GM12878 (cell line): ENCODE data around the gene SCCPDH. TPM values are rescaled to one million over a fixed set of nuclear protein-coding genes. Genes with fewer than 3 reads are reported as not detected.

Source experiments
- ATAC-seq: fragments of 200-7000 bp; cut with Tn5 transposase; 3 replicates; pipeline ENCODE4 v1.9.1; 2020; ENCODE audit warnings: mild to moderate bottlenecking, moderate library complexity
- BruUV-seq: library from RNA; stranded (reverse); fragments of 400-500 nt; replicated peaks from 2 replicates; lab custom pipeline; 2021; lab: Mats Ljungman, UMichigan
- CTCF ChIA-PET: fragments of 300-600 bp; sonication (Branson Sonifier 250); formaldehyde crosslinking; extraction: SDS; loops from one replicate; lab custom pipeline; 2021; ENCODE audit warnings: inconsistent platforms; lab: Yijun Ruan, JAX
- POLR2A ChIA-PET: fragments of 350-600 bp; formaldehyde crosslinking; extraction: SDS; loops from one replicate; lab custom pipeline; 2021; ENCODE audit warnings: inconsistent platforms; lab: Charles Lee
- RAD21 ChIA-PET: fragments of 300-600 bp; sonication (Branson Sonifier 250); formaldehyde crosslinking; loops from one replicate; lab custom pipeline; 2023; ENCODE audit warnings: antibody characterized with exemption; ENCODE audit not compliant: unreplicated experiment; lab: Charles Lee
- SMC1A ChIA-PET: fragments of 300-600 bp; sonication (Branson Sonifier 250); formaldehyde crosslinking; loops from one replicate; lab custom pipeline; 2023; ENCODE audit not compliant: unreplicated experiment, uncharacterized antibody; lab: Charles Lee
- DNase-seq: peaks from one replicate; pipeline ENCODE4 v3.0.0-alpha.2; 2011; ENCODE audit warnings: low read depth, low spot score
- FAIRE-seq: peaks from 3 replicates; lab custom pipeline; 2011; peaks lifted over from hg19 to GRCh38; lab: Jason Lieb, UNC
- H2AFZ ChIP-seq: 2 replicates; pipeline ENCODE4 v1.6.0; 2011; ENCODE audit warnings: low read depth, low read length, control low read depth; ENCODE audit not compliant: control insufficient read depth
- H3K27ac ChIP-seq: 2 replicates; pipeline ENCODE4 v1.5.1; 2011; ENCODE audit warnings: control low read depth; ENCODE audit not compliant: control insufficient read depth, insufficient read depth
- H3K27me3 ChIP-seq, 2 experiments: replicated peaks in 1 of 2; 2 replicates each; pipeline versions ENCODE4 v1.6.0 to v1.6.1; 2011; ENCODE audit warnings: low read length in 1 of 2; ENCODE audit not compliant: control insufficient read depth in 2 of 2, insufficient read depth in 2 of 2
- H3K36me3 ChIP-seq, 2 experiments: 2 replicates each; pipeline ENCODE4 v1.5.1; 2011; ENCODE audit warnings: low read length in 1 of 2; ENCODE audit not compliant: control insufficient read depth in 2 of 2, insufficient read depth in 2 of 2
- H3K4me1 ChIP-seq: 2 replicates; pipeline ENCODE4 v1.6.1; 2011; ENCODE audit warnings: mild to moderate bottlenecking, low read length, moderate library complexity, mixed read lengths; ENCODE audit not compliant: control insufficient read depth, insufficient read depth
- H3K4me2 ChIP-seq: 2 replicates; pipeline ENCODE4 v1.6.0; 2011; ENCODE audit warnings: control low read depth; ENCODE audit not compliant: control insufficient read depth, insufficient read depth
- H3K4me3 ChIP-seq: fragments of 200-600 bp; sonication (generic); 2 replicates; pipeline ENCODE4 v1.5.1; 2016
- H3K79me2 ChIP-seq: 2 replicates; pipeline ENCODE4 v1.6.0; 2011; ENCODE audit warnings: low read length; ENCODE audit not compliant: control insufficient read depth, insufficient read depth
- H3K9ac ChIP-seq: 2 replicates; pipeline ENCODE4 v1.8.0; 2011; ENCODE audit warnings: low read length, control low read depth, mixed read lengths; ENCODE audit not compliant: control insufficient read depth, insufficient read depth
- H3K9me3 ChIP-seq: replicated peaks from 3 replicates; pipeline ENCODE4 v1.5.1; 2011; ENCODE audit warnings: mild to moderate bottlenecking, low read length; ENCODE audit not compliant: control insufficient read depth, insufficient read depth
- H4K20me1 ChIP-seq: 2 replicates; pipeline ENCODE4 v1.6.0; 2011; ENCODE audit not compliant: control insufficient read depth, insufficient read depth
- BACH1 ChIP-seq: fragments of 450-650 bp; IDR thresholded peaks from 2 replicates; pipeline ENCODE4 v1.6.1; 2017; ENCODE audit warnings: mild to moderate bottlenecking, borderline replicate concordance
- CBX5 ChIP-seq: sonication (generic); IDR thresholded peaks from 2 replicates; pipeline ENCODE4 v1.6.1; 2016; ENCODE audit warnings: low read depth, moderate library complexity, mild to moderate bottlenecking, inconsistent platforms
- CREM ChIP-seq: IDR thresholded peaks from 2 replicates; pipeline ENCODE4 v1.6.1; 2014; ENCODE audit warnings: antibody characterized with exemption, low read depth
- FOXK2 ChIP-seq: fragments of 450-650 bp; IDR thresholded peaks from 2 replicates; pipeline ENCODE4 v1.6.1; 2017; ENCODE audit warnings: mild to moderate bottlenecking, moderate library complexity
- GABPA ChIP-seq: IDR thresholded peaks from 2 replicates; pipeline ENCODE4 v1.6.1; 2014; ENCODE audit warnings: antibody characterized with exemption, low read depth, mild to moderate bottlenecking, inconsistent platforms
- KLF5 ChIP-seq: fragments of 450-650 bp; IDR thresholded peaks from 2 replicates; pipeline ENCODE4 v1.6.1; 2014; ENCODE audit warnings: mild to moderate bottlenecking; ENCODE audit not compliant: partially characterized antibody
- MEF2A ChIP-seq: IDR thresholded peaks from 2 replicates; pipeline ENCODE4 v1.6.1; 2011; ENCODE audit warnings: low read depth, mild to moderate bottlenecking, low read length, moderate library complexity; ENCODE audit not compliant: insufficient read depth
- NBN ChIP-seq: fragments of 450-650 bp; IDR thresholded peaks from 2 replicates; pipeline ENCODE4 v1.6.1; 2016
- NFYB ChIP-seq: IDR thresholded peaks from 2 replicates; pipeline ENCODE4 v1.6.1; 2011; ENCODE audit warnings: low read depth, mild to moderate bottlenecking, low read length, improper control_type of control experiment, moderate library complexity; ENCODE audit not compliant: insufficient read depth
- NRF1 ChIP-seq: conservative IDR thresholded peaks from 2 replicates; pipeline ENCODE4 v1.6.1; 2011; ENCODE audit warnings: mild to moderate bottlenecking, low read depth, low read length, improper control_type of control experiment
- POLR2AphosphoS5 ChIP-seq: IDR thresholded peaks from 2 replicates; pipeline ENCODE4 v1.6.1; 2011; ENCODE audit warnings: mild to moderate bottlenecking, low read length, inconsistent platforms
- RUNX3 ChIP-seq: IDR thresholded peaks from 2 replicates; pipeline ENCODE4 v1.6.1; 2012; ENCODE audit warnings: low read length, inconsistent platforms
- SIX5 ChIP-seq: IDR thresholded peaks from 2 replicates; pipeline ENCODE4 v1.6.1; 2011; ENCODE audit warnings: mild to moderate bottlenecking, low read depth, low read length, moderate library complexity; ENCODE audit not compliant: severe bottlenecking
- TARDBP ChIP-seq: IDR thresholded peaks from 2 replicates; pipeline ENCODE4 v1.6.1; 2016; ENCODE audit warnings: borderline replicate concordance
- WGBS: methylation state at CpG from one replicate; pipeline ENCODE4 v1.1.6; 2016; ENCODE audit warnings: low lambda C conversion rate; ENCODE audit not compliant: insufficient replicate concordance, insufficient coverage; ENCODE audit errors: missing lambda C conversion rate; 5-methylcytosine and 5-hydroxymethylcytosine counted together
- in situ Hi-C: fragments of 300-500 bp; cut with MboI; formaldehyde crosslinking; loops from 9 replicates; pipeline ENCODE4 v1.14.3; 2018; ENCODE audit warnings: mixed read lengths
- intact Hi-C: fragments of 100-400 bp; cut with micrococcal nuclease; formaldehyde crosslinking; loops from one replicate; pipeline ENCODE4 v1.14.2; 2022; ENCODE audit not compliant: unreplicated experiment
- polyA plus RNA-seq, 11 experiments: library from polyadenylated mRNA; depleted of rRNA in 4 of 11; unstranded in 6 of 11; stranded (reverse) in 5 of 11; fragments of >200 nt; fragmentation: Nextera tagmentation in 4 of 11; fragmentation: Illumina TruSeq in 1 of 11; extraction: Ambion mirVana in 4 of 11; extraction: Trizol in 1 of 11; gene quantifications; 1 replicate in 1 of 11; 2 replicates in 10 of 11; pipeline versions ENCODE4 v1.2.1 to v1.2.3, GENCODE V29; 2011 to 2016; ENCODE audit warnings: inconsistent platforms in 2 of 11, missing spikeins in 2 of 11, low read depth in 1 of 11
- total RNA-seq, 4 experiments: library from RNA; depleted of rRNA in 3 of 4; stranded (reverse); fragments of >200 nt in 3 of 4; fragmentation: Illumina TruSeq in 1 of 4; extraction: Trizol in 1 of 4; gene quantifications; 2 replicates each; pipeline versions ENCODE4 v1.2.1 to v1.2.3, GENCODE V29; 2013 to 2021
- TF ChIP-seq, protein P1 (sequence below): fragments of 450-650 bp; IDR thresholded peaks from 2 replicates; pipeline ENCODE4 v1.6.1; 2017; ENCODE audit warnings: mild to moderate bottlenecking, moderate library complexity
- TF ChIP-seq, protein P2 (sequence below): IDR thresholded peaks from 2 replicates; pipeline ENCODE4 v1.6.1; 2012; ENCODE audit warnings: low read depth, low read length, improper control_type of control experiment
- TF ChIP-seq, protein P3 (sequence below): fragments of 450-650 bp; IDR thresholded peaks from 2 replicates; pipeline ENCODE4 v1.6.1; 2014; ENCODE audit warnings: mild to moderate bottlenecking

The SCCPDH gene
- total and polyA plus RNA-seq, 10 of the 15 experiments (the other 5 are each of a cell fraction or from before 2014, with no cell fraction given), result 5.4 to 44.8 (median 24.5) TPM

DNA sequence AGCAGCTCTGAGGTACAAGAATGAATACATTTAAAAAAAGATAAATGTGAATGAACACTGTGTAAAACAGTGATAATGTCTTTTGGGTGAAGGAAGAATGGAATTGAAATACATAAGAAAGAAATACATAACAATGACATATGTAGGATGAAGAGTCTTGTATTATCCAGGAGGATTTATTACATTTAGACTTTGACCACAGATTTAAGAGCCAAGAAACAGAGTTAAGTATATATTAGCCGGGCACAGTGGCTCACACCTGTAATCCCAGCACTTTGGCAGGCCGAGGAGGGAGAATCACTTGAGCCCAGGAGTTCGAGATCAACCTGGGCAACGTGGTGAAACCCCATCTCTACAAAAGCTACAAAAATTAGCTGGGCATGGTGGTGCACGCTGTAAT is 79.7 kb downstream of the SCCPDH start (continued):
- TF ChIP-seq, protein P1, sequence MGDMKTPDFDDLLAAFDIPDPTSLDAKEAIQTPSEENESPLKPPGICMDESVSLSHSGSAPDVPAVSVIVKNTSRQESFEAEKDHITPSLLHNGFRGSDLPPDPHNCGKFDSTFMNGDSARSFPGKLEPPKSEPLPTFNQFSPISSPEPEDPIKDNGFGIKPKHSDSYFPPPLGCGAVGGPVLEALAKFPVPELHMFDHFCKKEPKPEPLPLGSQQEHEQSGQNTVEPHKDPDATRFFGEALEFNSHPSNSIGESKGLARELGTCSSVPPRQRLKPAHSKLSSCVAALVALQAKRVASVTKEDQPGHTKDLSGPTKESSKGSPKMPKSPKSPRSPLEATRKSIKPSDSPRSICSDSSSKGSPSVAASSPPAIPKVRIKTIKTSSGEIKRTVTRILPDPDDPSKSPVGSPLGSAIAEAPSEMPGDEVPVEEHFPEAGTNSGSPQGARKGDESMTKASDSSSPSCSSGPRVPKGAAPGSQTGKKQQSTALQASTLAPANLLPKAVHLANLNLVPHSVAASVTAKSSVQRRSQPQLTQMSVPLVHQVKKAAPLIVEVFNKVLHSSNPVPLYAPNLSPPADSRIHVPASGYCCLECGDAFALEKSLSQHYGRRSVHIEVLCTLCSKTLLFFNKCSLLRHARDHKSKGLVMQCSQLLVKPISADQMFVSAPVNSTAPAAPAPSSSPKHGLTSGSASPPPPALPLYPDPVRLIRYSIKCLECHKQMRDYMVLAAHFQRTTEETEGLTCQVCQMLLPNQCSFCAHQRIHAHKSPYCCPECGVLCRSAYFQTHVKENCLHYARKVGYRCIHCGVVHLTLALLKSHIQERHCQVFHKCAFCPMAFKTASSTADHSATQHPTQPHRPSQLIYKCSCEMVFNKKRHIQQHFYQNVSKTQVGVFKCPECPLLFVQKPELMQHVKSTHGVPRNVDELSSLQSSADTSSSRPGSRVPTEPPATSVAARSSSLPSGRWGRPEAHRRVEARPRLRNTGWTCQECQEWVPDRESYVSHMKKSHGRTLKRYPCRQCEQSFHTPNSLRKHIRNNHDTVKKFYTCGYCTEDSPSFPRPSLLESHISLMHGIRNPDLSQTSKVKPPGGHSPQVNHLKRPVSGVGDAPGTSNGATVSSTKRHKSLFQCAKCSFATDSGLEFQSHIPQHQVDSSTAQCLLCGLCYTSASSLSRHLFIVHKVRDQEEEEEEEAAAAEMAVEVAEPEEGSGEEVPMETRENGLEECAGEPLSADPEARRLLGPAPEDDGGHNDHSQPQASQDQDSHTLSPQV, result no peak
- TF ChIP-seq TARDBP (no peak), NRF1 (no peak), RUNX3 (no peak), FOXK2 (no peak), KLF5 (no peak)

DNA sequence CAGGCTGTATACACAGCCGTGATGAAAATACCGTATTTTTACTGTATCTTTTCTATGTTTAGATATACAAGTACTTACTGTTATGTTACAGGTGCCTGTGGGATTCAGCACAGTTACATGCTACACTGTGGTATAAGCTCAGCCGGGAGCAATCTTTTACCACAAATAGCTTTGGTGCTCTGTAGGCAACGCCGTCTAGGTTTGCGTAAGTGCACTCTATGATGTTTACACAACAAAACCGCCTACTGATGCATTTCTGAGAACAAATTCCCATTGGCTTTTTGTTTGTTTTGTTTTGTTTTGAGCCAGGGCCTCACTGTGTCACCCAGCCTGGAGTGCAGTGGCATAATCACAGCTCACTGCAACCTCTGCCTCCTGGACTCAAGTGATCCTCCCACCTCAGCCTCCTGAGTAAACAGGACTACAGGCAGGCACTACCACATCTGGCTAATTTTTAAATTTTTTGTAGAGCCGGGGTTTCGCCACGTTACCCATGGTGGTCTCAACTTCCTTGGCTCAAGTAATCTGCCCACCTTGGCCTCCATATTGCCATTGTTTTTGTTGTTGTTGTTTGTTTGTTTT is 81.0 kb downstream of the SCCPDH start:
- POLR2A ChIA-PET, result interaction anchor here (0.6 kb wide), 1 partner anchor 54 kb away, joined by 3 read pairs; no protein-coding TSS in a partner anchor
- Histone ChIP-seq H3K9ac (no peak overlapping the region), H3K27ac (no peak overlapping the region), H3K4me3 (no peak overlapping the region), H3K9me3 (no peaks in the 10 kb centered on the region), H3K36me3 (no peaks in the 10 kb centered on the region), H4K20me1 (no peaks in the 10 kb centered on the region), H3K4me2 (no peak overlapping the region), H3K4me1 (no peaks in the 10 kb centered on the region), H3K79me2 (no peaks in the 10 kb centered on the region), H3K27me3 (no peaks in the 10 kb centered on the region), H2AFZ (no peak overlapping the region)
- no peak for FAIRE-seq
- in situ Hi-C loops (no loop called here), intact Hi-C loops (no loop called here)
- BruUV-seq, result no TSS peak
- RAD21 ChIA-PET, result no interaction called here
- ATAC-seq, result no peak
- SMC1A ChIA-PET, result no interaction called here
- no peak for DNase-seq
- WGBS, result 58% methylated on average over 10 of the region's 10 CpGs
- CTCF ChIA-PET, result no interaction called here
- no peak for TF ChIP-seq MEF2A
- TF ChIP-seq SIX5, result no peak
- no peak for TF ChIP-seq NBN
- TF ChIP-seq NFYB, result no peak
- no peak for TF ChIP-seq GABPA
- TF ChIP-seq, protein P2, sequence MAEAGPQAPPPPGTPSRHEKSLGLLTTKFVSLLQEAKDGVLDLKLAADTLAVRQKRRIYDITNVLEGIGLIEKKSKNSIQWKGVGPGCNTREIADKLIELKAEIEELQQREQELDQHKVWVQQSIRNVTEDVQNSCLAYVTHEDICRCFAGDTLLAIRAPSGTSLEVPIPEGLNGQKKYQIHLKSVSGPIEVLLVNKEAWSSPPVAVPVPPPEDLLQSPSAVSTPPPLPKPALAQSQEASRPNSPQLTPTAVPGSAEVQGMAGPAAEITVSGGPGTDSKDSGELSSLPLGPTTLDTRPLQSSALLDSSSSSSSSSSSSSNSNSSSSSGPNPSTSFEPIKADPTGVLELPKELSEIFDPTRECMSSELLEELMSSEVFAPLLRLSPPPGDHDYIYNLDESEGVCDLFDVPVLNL, result no peak
- no peak for TF ChIP-seq CREM
- TF ChIP-seq CBX5, result no peak
- TF ChIP-seq, protein P3, sequence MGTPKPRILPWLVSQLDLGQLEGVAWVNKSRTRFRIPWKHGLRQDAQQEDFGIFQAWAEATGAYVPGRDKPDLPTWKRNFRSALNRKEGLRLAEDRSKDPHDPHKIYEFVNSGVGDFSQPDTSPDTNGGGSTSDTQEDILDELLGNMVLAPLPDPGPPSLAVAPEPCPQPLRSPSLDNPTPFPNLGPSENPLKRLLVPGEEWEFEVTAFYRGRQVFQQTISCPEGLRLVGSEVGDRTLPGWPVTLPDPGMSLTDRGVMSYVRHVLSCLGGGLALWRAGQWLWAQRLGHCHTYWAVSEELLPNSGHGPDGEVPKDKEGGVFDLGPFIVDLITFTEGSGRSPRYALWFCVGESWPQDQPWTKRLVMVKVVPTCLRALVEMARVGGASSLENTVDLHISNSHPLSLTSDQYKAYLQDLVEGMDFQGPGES, result no peak
- no peak for TF ChIP-seq BACH1
- no peak for TF ChIP-seq POLR2AphosphoS5
